Measurements from ENCODE around the gene PLGRKT.
"Not testable (repeated sequence)": the region's sequence is repeated elsewhere in the genome, so short reads cannot be mapped to it uniquely, and the experiment has no call there.

The PLGRKT gene

GRCh38 chr9:5418481-5418880 lies 19.2 kb downstream of the PLGRKT start:
- POLR2A ChIA-PET: no interaction called here
- TF ChIP-seq CTCF (IDR thresholded peaks at IDR 0.05; ENCODE audit: control extremely low read depth, extremely low read depth, low read depth, missing control alignments): no peak
- no peak for DNase-seq (ENCODE audit: extremely low spot score)
- CTCF ChIA-PET: interaction anchor here (1.0 kb wide), 1 partner anchor 22 kb away, joined by 3 read pairs; no protein-coding TSS in a partner anchor

GRCh38 chr9:5416953-5417352 lies 20.8 kb downstream of the PLGRKT start:
- ChIA-PET CTCF (interaction anchor here (0.9 to 2.3 kb wide), 4 partner anchors 20 to 812 kb away, joined by 3 to 8 read pairs (median 4); partner anchors contain the start of gene PLGRKT), POLR2A (no interaction called here)
- no peak for TF ChIP-seq CTCF (IDR thresholded peaks at IDR 0.05; ENCODE audit: control extremely low read depth, extremely low read depth, low read depth, missing control alignments)
- DNase-seq (ENCODE audit: extremely low spot score): no peak

GRCh38 chr9:5408596-5408995 lies 29.1 kb downstream of the PLGRKT start:
- DNase-seq (ENCODE audit: extremely low spot score): no peak
- POLR2A ChIA-PET: no interaction called here
- no peak for TF ChIP-seq CTCF (IDR thresholded peaks at IDR 0.05; ENCODE audit: control extremely low read depth, extremely low read depth, low read depth, missing control alignments)
- CTCF ChIA-PET: no interaction called here

GRCh38 chr9:5402217-5402616 lies 35.5 kb downstream of the PLGRKT start:
- DNase-seq (ENCODE audit: extremely low spot score): no peak
- ChIA-PET CTCF (no interaction called here), POLR2A (no interaction called here)
- TF ChIP-seq CTCF (IDR thresholded peaks at IDR 0.05; ENCODE audit: control extremely low read depth, extremely low read depth, low read depth, missing control alignments): no peak

- CTCF ChIA-PET: interaction anchor here (1.5 kb wide), 1 partner anchor 20 kb away, joined by 4 read pairs; no protein-coding TSS in a partner anchor
- POLR2A ChIA-PET; DNase-seq (ENCODE audit: extremely low spot score): not testable (repeated sequence)
These were observed 40.2 kb downstream of the PLGRKT start for GRCh38 chr9:5397547-5397946.

- DNase-seq (ENCODE audit: extremely low spot score): no peak
- CTCF ChIA-PET: no interaction called here
- no peak for TF ChIP-seq CTCF (IDR thresholded peaks at IDR 0.05; ENCODE audit: control extremely low read depth, extremely low read depth, low read depth, missing control alignments)
- POLR2A ChIA-PET: no interaction called here
These were observed 42.3 kb downstream of the PLGRKT start for GRCh38 chr9:5395428-5395827.

- DNase-seq (ENCODE audit: extremely low spot score); POLR2A ChIA-PET: not testable (repeated sequence)
- CTCF ChIA-PET: interaction anchor here (1.2 to 1.7 kb wide), 2 partner anchors 19 to 41 kb away, joined by 5 read pairs; no protein-coding TSS in a partner anchor
These were observed 43.7 kb downstream of the PLGRKT start for GRCh38 chr9:5393976-5394375.

GRCh38 chr9:5393497-5393896 lies 44.2 kb downstream of the PLGRKT start:
- CTCF ChIA-PET: interaction anchor here (1.2 to 1.7 kb wide), 2 partner anchors 19 to 41 kb away, joined by 5 read pairs; no protein-coding TSS in a partner anchor
- POLR2A ChIA-PET: no interaction called here
- no peak for TF ChIP-seq CTCF (IDR thresholded peaks at IDR 0.05; ENCODE audit: control extremely low read depth, extremely low read depth, low read depth, missing control alignments)
- no peak for DNase-seq (ENCODE audit: extremely low spot score)

All from GM10248 (cell line).